Inflammatory macrophage (primary cell): ENCODE results near the gene ABLIM2.

Experiments
- DNase-seq, 2 donors: peaks; one replicate each; pipeline ENCODE4 v3.0.0-alpha.2; 2020 to 2022

ABLIM2 gene

DNA sequence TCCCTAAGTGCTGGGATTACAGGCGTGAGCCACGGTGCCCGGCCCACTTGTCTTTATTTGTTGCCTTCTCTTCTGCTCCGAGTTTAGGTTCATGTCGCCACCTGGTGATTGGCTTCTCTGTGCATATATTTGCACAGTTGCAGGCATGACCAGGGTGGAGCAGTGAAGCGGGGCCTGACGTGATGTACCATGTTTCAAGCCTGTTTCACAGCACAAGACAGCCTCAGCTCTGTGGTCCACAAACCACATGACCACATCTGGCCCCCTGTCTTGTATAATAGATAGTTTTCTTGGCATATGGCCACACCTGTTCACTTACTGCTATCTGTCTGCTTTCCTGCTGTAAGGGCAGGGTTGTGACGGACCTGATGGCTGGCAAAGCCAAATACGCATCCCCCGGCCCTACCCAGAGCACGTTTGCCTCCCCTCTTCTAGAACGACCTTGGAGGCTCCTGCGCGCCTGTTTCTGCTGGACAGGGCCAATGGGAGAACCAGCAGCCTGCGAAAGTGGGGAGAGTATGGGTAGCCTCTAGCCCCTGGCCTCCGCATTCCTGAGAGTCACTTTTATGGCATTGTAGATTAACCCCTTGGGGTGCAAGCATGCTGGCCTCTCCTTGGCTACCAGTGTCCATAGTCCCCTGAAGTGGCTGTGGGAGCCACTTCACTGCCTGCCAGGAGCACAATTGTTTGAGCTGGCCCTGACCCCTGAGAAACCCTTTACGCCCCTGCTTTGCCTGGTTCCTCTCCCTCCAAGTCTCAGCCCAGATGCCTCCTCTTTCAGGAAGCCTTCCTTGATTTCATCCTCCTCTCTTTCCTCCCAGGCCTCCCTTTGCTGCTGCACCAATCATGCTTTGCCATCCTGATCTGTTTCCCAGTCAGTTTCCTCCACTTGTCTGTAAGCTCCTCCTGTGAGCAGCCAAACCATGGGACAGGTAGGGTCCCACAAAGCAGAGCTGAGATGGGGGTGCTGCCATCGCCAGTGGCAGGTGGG, 34.4 kb upstream of the ABLIM2 start:
- DNase-seq, result peak; percentile 64 to 67

- DNase-seq, result peak; percentile 95 to 97
These were observed 32.6 kb upstream of the ABLIM2 start for GRCh38 chr4:8191136-8191747.

GRCh38 chr4:8189551-8190466, 31.2 kb upstream of the ABLIM2 start:
- no peak for DNase-seq

GRCh38 chr4:8188743-8189550, 30.3 kb upstream of the ABLIM2 start:
- peak in 1 of 2 donors; percentile 42 for DNase-seq

DNA sequence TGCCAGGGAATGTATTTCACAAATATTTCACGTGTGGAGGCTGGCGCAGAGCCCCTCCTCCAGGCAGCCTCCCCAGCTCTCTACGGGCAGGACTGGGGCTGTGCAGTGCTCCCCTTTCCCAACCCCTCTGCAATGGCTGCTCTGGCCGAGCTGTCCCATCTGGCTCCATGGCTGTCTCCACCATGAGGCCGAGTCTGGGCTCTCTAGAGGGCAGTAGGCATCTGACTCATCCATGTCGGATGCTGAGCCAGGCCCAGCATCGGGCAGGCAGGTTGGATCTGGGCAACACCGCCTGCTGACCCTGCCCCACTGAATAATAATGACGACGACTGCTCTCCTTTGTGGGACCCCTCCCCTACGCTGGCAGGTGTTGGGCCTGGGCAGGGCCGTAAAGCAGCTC, 29.5 kb upstream of the ABLIM2 start:
- DNase-seq, result no peak

- DNase-seq, result no peak
These were observed 27.3 kb upstream of the ABLIM2 start for GRCh38 chr4:8185930-8186329.

GRCh38 chr4:8185295-8185694, 26.7 kb upstream of the ABLIM2 start:
- DNase-seq, result no peak

GRCh38 chr4:8184061-8184460, 25.4 kb upstream of the ABLIM2 start:
- DNase-seq, result no peak

DNA sequence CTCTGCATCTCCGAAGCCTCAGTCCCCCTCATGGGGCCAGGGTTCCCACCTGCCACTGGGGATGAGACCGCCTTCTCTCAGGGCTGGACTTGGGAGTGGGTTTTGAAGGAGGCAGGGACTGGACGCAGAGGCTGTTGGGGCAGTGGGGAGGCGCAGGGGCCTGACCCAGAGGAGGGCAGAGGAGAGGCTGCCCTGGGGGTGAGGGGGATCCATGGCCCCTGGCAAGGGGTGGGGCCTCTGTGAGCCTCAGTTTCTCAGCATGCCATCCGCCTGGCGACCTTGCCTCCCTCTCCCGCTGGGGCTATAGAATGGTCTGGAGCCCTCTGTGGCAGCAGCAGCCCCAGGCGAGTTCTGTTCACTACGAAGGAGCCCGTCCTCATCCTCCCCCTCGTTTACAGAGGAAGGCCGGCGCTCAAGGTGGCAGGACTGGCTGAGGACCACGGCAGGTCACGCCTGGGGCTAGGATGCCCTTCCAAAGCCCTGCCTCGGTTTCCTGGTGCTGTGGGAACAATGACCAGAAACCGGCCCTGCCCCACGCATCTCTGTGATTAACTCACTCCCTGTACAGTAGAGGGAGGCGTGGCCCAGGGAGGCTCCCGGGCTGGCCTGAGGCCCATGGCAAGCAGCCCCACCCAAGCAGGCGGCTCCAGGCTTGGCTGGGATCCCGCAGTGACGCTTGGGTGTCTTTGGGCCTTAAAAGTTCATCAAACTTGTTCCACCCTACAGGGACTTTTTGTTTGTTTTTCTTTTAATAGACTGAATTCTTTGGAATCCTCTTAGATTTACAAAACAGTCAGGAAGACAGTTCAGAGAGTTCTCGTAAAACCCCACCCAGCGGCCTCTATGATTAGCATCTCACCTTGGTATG, 24.5 kb upstream of the ABLIM2 start:
- no peak for DNase-seq

DNA sequence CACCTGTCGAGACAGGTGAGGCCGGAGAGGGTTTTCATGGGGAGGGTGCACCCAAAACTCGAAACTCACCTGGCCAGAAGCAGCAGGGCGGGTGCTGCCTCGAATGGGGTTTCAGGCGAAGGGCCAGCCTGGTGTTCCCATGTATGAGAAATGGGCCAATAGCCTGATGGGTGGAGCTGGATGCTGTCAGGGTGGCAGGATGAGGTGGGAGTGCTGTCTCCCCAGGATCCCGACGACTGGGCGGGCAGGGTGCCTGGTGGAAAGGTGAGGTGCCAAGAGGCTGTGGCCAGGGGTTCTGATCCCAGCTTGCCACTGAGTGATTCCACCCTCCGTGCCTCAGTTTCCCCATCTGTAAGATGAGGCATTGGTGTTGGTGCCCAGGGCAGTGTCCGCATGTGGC, 23.7 kb upstream of the ABLIM2 start:
- DNase-seq, result no peak

DNA sequence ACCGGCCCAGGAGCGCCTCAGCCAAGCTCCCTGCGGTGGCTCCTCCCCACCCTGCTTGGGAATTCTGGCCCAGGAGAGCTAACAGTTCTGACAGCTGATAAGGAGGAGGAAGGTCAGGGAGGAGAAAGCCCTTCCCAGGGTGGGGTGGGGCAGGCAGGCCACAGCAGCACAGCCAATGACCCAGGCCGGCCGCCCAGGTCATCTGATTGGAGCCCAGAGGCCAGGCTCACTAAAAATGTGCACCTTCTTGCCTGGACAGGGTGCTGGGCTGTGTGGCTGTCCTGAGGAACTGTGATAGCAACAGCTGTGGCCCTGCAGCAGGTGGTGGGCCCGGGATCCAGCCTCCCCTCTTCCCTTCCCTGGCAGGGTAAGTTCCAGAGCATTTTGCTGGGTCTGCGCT, 23.2 kb upstream of the ABLIM2 start:
- no peak for DNase-seq

GRCh38 chr4:8181119-8181518, 22.5 kb upstream of the ABLIM2 start:
- DNase-seq, result no peak

DNA sequence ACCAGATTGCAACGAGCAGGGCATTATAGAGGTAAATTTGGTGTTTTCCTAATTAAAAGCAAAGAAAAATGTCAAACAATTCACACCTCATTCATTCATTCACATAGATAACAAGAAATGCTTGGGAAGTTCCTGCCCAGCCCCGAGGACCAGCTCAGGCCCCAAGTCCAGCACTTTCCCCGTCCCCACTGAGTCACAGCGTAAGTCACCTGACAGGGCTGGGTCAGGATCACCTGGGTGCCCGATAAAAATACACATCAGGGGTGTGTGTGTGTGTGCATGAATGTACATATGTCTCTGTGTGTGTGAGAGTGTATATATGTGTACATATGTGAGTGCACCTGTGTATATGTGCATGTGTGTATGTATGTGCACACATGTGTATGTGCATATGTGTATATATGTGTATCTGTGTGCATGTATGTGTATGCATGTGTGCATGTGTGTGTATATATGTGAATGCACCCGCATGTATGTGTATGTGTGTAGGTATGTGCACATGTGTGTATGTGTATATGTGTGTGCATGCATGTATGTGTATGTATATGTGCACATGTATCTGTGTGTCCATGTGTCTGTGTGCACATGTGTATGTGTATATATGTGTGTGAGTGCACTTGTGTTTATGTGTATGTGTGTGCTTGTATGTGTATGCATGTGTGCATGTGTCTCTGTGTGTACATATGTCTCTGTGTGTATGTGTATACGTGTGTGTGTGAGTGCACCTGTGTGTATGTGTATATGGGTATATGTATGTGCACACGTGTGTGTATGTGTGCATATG, 21.9 kb upstream of the ABLIM2 start:
- no peak for DNase-seq

DNA sequence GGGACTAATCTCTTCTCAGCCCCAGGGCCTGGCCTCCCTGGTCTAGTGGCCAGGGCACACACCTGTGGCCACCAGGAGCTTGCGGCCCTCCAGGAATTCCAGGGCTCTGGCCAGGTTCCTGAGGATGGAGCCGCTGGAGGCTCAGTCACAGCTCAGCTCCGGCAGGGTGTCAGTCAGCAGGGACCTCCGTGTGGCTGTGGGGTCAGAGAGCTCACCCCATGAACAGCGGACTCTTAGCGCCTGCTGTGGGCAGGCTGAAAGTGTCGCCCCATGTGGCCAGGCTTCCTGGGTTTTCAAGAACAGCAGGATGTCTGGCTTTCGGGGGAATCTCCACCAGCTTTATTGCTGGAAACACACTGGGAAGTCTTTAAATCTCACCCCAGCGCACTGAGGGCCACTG, 21.2 kb upstream of the ABLIM2 start:
- no peak for DNase-seq

DNA sequence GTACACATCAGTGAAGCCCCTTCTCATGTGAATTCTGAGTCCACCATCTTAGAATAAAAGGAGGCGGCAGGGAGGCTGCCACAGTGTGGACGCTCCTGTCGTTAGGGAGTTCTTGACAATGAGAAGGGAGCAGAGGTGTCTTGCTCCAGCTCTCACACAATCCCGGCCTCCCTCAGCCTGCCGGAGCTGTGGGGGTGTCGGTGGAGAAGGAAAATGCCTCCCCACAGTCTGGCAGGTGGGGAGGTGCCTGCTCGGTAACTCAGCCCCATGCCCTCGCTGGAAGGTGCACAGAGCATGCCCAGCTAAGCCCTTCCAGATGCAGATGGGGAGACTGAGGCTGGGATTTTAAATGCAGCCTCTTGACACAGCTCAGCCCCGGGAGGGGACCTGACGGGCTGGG, 20.5 kb upstream of the ABLIM2 start:
- DNase-seq, result no peak

DNA sequence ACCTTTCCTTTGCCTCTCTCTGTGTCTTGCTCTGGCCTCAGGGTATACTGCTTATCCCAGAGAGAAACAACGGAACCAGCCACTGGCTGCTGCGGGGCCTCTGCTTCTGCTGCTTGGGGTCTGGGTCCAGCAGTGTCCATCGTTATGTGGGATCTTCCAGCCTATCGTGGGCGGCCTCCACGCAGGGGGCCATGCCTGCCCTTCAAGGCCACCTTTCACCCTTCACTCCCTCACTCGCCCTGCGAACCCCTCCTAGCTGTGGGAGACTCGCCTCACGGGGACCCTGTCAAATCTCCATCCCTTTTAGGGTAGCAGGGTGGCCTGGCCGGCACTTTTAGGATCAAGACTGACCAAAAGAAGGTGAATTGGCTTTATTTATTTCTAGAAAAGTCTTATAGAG, 19.3 kb upstream of the ABLIM2 start:
- DNase-seq, result no peak

- no peak for DNase-seq
These were observed 18.9 kb upstream of the ABLIM2 start for GRCh38 chr4:8177552-8177951.

DNA sequence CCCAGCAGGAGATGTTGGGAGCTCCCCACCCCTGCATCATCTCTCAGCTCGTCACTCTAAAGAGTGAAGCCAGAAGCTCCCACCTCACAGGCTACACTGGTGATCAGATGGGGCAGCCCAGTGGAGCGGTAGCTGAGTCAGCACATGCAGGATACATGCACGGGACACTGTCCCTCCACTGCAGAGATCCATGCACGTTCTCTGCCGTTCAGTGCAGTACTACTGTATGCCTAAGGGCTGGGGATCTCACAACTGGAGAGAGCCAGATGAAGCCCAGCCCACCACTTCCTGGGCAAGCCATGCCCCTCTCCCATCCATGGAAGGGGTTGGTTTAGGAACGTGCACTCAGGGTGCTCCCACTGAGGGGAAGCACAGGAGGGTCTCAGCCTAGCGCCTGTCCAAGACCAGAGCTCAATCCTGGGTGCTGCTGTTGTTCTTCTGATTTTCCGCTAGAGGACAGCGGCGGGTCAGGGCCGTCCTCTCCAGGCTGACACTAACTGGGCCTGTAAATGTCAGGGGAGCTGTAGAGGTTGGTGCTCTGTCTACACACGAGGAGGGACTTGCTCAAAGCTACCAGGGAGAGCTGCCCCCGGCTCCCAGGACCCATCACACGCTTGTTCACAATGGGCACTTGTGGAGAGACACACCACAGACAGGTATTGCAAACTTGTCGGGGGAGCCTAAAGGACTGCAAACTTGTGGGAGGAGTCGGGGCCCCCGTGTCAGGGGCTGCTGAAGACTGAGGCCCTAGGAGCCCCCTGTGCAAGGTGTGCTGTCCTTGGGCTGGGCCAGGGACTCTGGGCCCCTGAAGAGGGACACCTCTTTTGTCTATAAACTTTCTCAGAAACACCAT, 18.2 kb upstream of the ABLIM2 start:
- DNase-seq, result peak; percentile 59 to 72

- DNase-seq, result no peak
These were observed 17.1 kb upstream of the ABLIM2 start for GRCh38 chr4:8175686-8176085.
